Testis (tissue), 3 donors: Measurements from ENCODE around the gene SHC1. TPM values are rescaled to one million over a fixed set of nuclear protein-coding genes. Genes with fewer than 3 reads are reported as not detected.
A peak's percentile ranks its signal among the peaks of the same experiment; 100 is the strongest.

Experiments
- DNase-seq: peaks from one replicate; pipeline ENCODE4 v3.0.0-alpha.2; 2019
- H3K27ac ChIP-seq, 2 donors: fragments of 200-600 bp; sonication (generic); one replicate each; pipeline ENCODE4 v1.5.1; 2019
- H3K27me3 ChIP-seq: fragments of 200-600 bp; sonication (generic); one replicate; pipeline ENCODE4 v1.5.1; 2019
- H3K36me3 ChIP-seq: fragments of 200-600 bp; sonication (generic); one replicate; pipeline ENCODE4 v1.5.1; 2017; ENCODE audit warnings: low read depth; ENCODE audit errors: missing control alignments
- H3K4me1 ChIP-seq: fragments of 200-600 bp; sonication (generic); one replicate; pipeline ENCODE4 v1.5.1; 2019
- H3K4me3 ChIP-seq, 2 donors: fragments of 200-600 bp; sonication (generic); one replicate each; pipeline ENCODE4 v1.5.1; 2017 to 2019
- H3K9me3 ChIP-seq: fragments of 200-600 bp; sonication (generic); one replicate; pipeline ENCODE4 v1.5.1; 2017
- POLR2A ChIP-seq: fragments of 450-650 bp; IDR thresholded peaks from one replicate; pipeline ENCODE4 v1.6.1; 2017; ENCODE audit warnings: antibody characterized with exemption, mild to moderate bottlenecking, moderate library complexity
- WGBS, 2 donors: methylation state at CpG; one replicate each; pipeline ENCODE4 v1.1.5; 2018; 5-methylcytosine and 5-hydroxymethylcytosine counted together
- intact Hi-C: fragments of 100-400 bp; cut with DNase I; formaldehyde crosslinking; loops from one replicate; pipeline ENCODE4 v1.15.1; 2023; ENCODE audit warnings: low total_unique reads
- polyA plus RNA-seq: library from polyadenylated mRNA; stranded (reverse); fragments of 350-450 nt; fragmentation: Illumina TruSeq; extraction: RNeasy Lipid Tissue Mini Kit (QIAGEN cat#74804); gene quantifications from one replicate; pipeline ENCODE4 v1.2.3, GENCODE V29; 2014; ENCODE audit warnings: low read depth, low replicate concordance; ENCODE audit not compliant: insufficient read depth
- total RNA-seq, 2 donors: library from RNA; depleted of rRNA; stranded (reverse); fragments of >200 nt; gene quantifications; one replicate each; pipeline ENCODE4 v1.2.3, GENCODE V29; 2016
- TF ChIP-seq, protein P1 (sequence below), 3 experiments: fragments of 450-650 bp in 2 of 3; fragments of 200-600 bp in 1 of 3; sonication (generic) in 1 of 3; IDR thresholded peaks; one replicate each; pipeline ENCODE4 v1.5.1; 2016 to 2019; ENCODE audit warnings: antibody characterized with exemption in 3 of 3, mild to moderate bottlenecking in 2 of 3, moderate library complexity in 1 of 3

The SHC1 gene
- total and polyA plus RNA-seq, 3 donors from 2014 or later: 47.9 to 59.3 (median 49.0) TPM

DNA sequence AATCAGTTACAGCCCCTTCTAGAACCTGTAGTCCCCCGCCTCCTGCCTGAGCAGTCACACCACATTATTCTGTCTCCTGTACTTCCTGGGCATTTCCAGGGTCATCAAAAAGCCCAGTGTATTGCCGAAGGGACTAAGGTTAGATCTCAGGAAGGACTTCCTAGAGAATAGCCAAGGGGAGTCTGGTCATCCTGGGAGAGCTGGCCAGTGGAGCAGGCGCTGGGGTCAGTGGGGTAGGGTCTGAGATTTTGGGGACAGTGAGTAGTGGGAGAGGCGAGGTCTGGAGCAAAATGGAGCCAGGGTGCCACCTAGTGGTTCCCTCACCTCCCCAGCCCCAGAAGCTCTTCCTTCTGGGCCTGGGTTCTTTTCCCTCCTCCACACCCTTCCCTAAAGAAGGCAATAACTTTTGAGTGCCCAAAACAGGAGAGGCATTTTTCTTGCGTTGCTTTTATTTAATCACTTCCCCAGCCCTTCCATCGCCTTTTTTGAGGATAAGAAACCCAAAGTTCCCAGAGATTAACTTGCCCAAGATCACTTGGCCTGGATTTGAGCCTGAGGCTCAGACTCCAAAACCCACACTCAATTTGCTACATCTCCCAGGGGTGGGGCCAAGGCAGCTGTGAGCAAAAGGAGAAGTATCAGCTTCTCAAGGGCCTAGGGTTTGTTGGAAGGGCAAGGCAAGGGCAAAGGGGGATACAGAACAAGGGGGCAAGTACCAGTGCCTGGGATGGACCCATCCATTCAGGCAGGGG, 26.7 kb downstream of the SHC1 start:
- H3K36me3 ChIP-seq: no peaks in the 10 kb centered on the region
- TF ChIP-seq POLR2A: no peak
- TF ChIP-seq, protein P1, sequence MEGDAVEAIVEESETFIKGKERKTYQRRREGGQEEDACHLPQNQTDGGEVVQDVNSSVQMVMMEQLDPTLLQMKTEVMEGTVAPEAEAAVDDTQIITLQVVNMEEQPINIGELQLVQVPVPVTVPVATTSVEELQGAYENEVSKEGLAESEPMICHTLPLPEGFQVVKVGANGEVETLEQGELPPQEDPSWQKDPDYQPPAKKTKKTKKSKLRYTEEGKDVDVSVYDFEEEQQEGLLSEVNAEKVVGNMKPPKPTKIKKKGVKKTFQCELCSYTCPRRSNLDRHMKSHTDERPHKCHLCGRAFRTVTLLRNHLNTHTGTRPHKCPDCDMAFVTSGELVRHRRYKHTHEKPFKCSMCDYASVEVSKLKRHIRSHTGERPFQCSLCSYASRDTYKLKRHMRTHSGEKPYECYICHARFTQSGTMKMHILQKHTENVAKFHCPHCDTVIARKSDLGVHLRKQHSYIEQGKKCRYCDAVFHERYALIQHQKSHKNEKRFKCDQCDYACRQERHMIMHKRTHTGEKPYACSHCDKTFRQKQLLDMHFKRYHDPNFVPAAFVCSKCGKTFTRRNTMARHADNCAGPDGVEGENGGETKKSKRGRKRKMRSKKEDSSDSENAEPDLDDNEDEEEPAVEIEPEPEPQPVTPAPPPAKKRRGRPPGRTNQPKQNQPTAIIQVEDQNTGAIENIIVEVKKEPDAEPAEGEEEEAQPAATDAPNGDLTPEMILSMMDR (IDR thresholded peaks at IDR 0.05): peak; percentile 38 to 63 (median 57)
- peaks cover 49% of the 10 kb centered on the region for H3K4me1 ChIP-seq
- DNase-seq: peak; percentile 52
- no peaks in the 10 kb centered on the region for H3K9me3 ChIP-seq
- no peaks in the 10 kb centered on the region for H3K27me3 ChIP-seq
- H3K4me3 ChIP-seq: no peak overlapping the region
- peak overlapping the region in 1 of 2 donors; percentile 56 for H3K27ac ChIP-seq
- intact Hi-C loops: no loop called here
- 54 to 68% methylated on average over 6 of the region's 6 CpGs for WGBS, 2 donors

DNA sequence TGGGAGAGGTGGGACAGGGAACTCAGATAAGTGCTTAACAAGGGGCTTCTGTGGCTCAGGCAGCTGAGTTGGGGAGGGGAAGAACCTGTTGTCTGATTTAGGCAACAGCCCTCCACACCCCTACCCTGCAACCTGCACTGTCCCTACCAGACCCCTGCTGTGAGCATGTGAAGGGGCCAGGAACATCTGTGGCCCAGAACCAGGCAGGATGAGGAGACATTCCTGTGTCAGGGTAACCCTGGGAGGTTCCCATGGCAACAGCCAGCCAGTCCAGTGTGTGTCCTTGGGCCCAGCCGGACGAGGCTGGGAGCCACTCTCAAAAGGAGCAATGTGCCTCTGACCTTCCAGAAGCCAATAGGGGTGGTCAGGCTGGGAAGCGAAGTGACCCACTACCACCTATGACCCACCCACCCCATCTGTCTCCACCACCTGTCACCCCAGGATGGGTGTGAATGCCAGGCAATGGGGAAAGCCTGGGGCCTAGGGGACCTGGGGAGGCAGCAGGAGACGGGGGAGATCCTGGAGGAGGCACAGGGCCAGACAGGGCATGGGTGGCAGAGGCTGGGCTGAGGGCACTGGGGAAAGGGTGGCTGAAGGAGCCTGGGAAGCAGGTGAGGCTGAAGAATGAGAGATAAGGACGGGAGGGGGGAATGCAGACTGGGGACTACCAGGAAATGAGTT, 29.1 kb downstream of the SHC1 start:
- intact Hi-C loops: no loop called here
- DNase-seq: peak; percentile 94
- Histone ChIP-seq H3K9me3 (no peaks in the 10 kb centered on the region), H3K36me3 (no peaks in the 10 kb centered on the region), H3K4me1 (peaks cover 60% of the 10 kb centered on the region), H3K27me3 (no peaks in the 10 kb centered on the region), H3K4me3 (no peak overlapping the region), H3K27ac (peak overlapping the region; percentile 64 to 76)
- TF ChIP-seq, protein P1 (IDR thresholded peaks at IDR 0.05): no peak
- TF ChIP-seq POLR2A: no peak
- 29 to 69% methylated on average over 2 to 5 of the region's 5 CpGs for WGBS, 2 donors

DNA sequence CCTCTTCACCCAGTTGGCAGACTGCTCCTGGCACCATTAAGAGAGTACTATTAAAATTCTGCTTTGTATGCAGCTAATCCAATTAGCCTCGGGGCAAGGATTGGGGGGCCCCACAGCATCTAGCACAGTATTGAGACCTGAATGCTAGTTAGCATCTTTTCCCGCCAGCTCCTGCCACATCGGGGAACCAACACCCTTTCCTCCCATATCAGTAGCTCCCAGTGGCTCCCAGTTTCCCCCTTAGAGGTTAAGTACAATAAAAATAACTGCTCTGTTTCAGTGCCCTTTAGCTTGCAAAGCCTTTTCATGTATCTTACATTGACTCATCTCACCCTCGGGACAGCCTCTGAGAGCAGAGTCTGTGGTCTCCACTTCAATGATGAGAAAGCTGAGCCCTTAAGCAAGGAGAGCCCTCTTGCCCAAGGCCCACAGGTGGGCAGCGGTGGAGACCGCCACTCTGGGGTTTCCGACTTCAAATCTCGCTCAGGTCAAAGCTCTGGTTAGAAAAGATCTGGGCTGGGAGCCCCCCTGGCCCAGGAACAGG, 29.8 kb downstream of the SHC1 start:
- Histone ChIP-seq H3K9me3 (no peaks in the 10 kb centered on the region), H3K4me3 (no peak overlapping the region), H3K36me3 (no peaks in the 10 kb centered on the region), H3K4me1 (peaks cover 60% of the 10 kb centered on the region), H3K27ac (peak overlapping the region; percentile 20 to 64), H3K27me3 (no peaks in the 10 kb centered on the region)
- no peak for DNase-seq
- intact Hi-C loops: no loop called here
- WGBS, 2 donors: 67 to 69% methylated on average over 8 of the region's 8 CpGs
- no peak for TF ChIP-seq POLR2A
- TF ChIP-seq, protein P1 (IDR thresholded peaks at IDR 0.05): no peak

DNA sequence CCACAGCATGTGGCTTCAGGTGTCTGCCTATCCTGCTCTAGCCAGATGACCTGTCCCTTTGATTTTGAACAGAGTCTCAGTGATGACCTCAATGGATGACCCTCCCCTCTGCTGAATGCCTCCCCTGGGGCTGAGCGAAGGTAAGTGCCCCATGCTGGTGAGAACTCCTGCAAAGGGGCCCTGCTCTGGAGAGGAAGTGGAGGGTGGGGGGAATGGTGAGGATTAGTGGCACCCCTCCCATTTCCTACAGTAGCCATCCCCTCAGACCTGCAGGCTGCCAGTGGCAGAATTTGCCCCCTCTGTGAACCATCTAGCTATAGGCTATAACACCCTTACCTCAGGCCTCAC, 30.4 kb downstream of the SHC1 start:
- H3K27ac ChIP-seq: peak overlapping the region in 1 of 2 donors; percentile 20
- TF ChIP-seq, protein P1 (IDR thresholded peaks at IDR 0.05): no peak
- TF ChIP-seq POLR2A: no peak
- WGBS, 2 donors: 79 to 86% methylated on average over 1 of the region's 1 CpG
- no peak overlapping the region for H3K4me3 ChIP-seq
- DNase-seq: no peak
- peaks cover 60% of the 10 kb centered on the region for H3K4me1 ChIP-seq
- intact Hi-C loops: no loop called here
- H3K9me3 ChIP-seq: no peaks in the 10 kb centered on the region
- no peaks in the 10 kb centered on the region for H3K36me3 ChIP-seq
- H3K27me3 ChIP-seq: no peaks in the 10 kb centered on the region
